HG02852 (cell line): ENCODE data around the gene HOXA7.

Experiments used
- ATAC-seq: cut with Tn5 transposase; IDR thresholded peaks from one replicate; pipeline ENCODE4 v1.9.1; 2021; ENCODE audit warnings: mild to moderate bottlenecking, moderate library complexity; ENCODE audit not compliant: unreplicated experiment

Gene HOXA7

DNA sequence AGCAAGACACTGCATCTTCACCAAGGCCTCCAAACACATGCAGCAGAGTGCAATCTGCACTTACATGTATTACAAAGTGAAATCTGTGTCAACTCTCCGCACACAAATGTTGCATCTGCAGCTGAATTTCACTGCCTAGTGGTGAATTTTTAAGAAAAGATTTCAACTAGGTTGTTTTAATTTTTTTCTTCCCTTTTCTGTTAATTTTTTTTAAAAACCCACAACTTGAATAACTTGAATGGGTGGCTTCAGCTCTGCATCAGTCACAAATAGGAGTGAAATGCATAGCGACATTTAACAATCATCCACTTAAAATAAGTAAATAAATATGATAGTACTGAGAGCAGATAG, 37.5 kb upstream of the HOXA7 start:
- no peak for ATAC-seq

GRCh38 chr7:27193335-27194001, 37.0 kb upstream of the HOXA7 start:
- no peak for ATAC-seq

DNA sequence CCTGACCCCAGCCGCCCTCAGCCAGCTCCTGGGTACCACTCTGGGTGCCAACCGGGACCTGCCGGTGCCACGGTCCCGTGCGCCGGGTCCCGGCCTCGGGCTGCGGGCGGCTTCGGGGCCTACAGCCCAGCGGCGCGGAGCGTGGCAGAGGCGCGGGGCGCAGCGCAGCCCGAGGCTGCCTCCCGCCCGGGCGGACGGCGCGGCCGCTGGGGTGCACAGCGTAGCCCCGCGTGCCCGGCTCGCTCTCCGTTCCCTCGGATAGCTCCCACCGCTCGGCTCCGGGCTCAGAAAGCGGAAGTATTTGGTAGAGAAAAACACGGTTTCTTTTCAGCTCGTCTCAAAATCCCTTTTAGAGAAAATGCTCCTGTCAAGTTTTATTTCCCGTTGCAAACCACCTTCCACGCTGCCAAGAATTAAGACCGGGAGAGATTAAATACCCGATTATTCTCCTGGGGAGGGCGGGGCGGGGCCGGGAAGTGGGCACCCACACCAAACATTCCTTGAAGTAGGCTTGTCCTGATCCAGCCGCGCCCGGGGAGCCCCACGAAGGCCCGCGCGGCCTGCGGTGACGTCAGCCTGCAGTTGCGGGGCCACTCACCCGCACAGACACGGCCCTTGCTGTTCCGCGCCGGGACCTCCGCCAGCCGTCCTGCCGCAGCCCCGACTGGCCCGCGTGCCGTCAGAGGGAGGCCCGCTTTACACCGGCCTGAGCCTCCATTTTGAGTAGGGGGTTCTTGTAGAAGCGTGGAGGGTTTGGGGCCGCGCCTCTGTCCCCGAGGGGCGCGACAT, 36.3 kb upstream of the HOXA7 start:
- no peak for ATAC-seq

DNA sequence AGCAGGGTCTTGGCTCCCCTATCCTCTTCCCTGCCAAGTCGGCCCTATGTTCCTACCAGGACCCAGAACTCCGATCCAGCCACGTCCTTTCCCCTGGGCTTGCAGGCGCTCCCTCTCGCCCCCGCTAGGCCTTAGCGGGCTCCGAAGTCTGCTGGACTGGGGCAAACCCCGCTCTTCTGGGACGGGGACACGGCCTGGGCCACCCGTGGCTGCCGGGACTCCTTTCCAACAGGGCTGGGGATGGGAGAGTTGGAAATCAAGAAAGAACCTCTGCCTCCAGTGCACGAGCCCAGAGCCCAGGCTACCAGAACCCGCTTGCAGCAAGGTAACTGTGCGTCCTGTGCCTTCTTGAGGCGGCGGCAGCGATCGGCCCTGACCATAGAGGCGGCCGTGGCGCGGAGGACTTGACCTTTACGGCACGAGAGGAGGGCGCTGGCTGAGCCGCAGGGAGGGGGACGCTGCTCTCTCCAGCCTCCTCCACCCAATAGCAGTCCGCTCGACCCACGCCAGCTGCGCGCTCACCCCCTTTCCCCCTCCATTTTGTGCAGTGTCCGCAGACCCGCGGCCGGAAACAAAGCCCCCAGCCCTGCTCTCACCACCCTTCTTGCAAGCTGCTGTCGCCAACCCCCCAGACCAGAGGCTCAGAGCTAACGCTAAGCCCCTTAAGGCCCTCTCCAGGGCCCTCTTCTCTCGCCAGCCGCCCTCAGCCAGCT, 35.5 kb upstream of the HOXA7 start:
- ATAC-seq: no peak

DNA sequence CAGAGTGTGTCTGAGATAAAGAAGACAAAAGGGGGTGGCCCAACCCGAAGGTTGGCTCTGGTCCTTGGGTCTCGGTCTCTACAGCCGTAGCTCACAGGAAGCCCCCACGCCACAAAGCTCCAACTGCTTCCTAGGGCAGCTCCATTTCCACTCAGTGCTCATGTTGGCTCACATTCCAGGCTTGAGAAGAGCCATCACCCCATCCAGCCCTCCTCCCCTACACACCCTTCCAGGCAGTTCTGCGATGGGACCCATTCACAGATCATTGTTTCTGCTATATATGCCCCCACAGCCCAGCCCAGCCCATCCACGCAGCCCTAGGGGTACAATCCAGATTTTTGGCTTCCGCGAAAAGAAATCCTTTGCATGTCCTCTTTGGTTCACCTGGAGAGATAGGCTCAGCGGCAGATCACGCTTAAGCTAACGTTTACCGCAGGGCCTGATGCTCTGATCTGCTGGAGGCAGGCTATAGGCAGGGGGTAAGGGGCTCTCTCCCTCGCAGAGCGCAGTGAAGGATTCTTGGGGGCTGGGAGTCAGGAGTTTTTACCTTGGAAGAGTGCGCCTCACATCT, 34.8 kb upstream of the HOXA7 start:
- ATAC-seq: no peak

DNA sequence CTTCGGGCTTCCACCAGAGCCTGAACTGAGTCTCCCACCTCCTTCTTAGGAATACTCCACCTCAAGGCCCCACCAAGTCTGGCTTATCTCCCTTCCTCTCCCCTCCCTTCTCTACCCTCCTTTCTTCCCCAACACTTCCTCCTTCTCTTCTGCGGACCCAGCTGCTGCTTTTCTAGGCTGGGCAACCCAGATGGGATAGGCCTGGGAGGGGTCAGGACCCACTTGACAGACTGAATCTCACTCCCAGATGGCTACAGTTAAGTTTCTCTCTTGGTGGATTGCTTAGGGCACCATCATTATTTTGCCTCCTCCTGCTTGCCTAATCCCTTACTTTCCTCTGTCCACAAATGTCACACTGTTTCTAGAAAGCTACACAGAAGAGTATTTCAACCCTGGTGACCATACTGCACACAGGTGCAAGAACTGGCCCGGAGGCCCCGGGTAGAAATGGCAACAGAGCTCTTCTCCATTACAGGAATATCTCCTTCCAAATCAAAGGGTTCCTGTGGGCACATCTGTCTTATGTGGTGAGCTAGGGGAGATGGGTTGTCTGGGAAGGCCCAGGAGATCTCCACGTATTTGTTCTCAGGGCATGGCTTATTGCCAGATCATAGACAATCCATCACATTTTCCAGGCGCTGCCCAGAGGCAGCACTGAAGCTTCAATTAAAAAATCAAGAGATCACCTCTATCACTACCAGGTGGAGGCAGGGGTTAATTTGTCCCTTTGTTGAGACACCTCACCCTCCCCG, 33.7 kb upstream of the HOXA7 start:
- ATAC-seq: no peak

GRCh38 chr7:27189295-27189996, 33.0 kb upstream of the HOXA7 start:
- ATAC-seq: no peak

DNA sequence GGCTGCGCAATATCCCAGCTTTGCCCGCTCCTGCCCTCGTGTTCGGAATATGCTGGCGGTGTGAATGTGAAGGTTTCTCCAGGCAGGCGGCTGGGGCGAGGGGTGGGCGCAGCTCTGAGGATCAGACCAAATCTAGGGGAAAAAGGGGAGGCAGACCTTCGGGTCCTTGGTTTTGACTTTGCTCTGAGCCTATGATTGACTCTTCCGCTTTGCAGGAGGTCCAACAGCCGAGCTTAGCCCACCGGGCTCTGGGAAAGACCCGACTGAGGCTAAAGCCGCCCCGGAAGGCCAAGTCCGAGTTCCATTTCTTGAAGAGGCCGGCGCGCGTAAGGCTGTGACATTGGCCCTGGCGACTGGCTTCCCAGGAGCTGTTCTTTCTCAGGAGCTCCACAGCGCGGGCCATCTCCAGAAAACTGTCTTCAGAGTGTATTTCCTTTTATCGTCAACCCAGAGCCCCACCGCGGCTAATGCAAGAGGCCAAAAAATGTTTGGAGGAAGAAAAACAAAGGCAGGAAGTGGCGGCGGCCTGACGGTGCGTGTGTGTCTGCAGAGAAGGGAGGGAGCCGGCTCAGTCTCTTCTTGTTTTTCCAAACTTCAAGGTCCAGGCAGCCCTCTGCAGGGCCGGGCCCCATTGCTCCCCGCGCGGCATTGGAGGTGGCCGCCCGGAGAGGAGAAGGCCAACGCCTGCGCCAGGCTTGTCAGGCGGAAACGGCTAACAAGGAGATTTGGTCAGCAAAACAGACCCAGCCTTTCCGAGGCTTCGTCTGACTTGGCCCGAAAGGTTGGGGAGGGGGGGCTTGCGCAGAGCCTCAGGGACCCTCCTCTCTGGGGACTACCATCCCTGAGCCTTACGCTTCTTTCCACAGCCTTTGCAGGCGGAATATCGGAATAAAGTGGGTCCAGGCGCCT, 32.2 kb upstream of the HOXA7 start:
- ATAC-seq: no peak

DNA sequence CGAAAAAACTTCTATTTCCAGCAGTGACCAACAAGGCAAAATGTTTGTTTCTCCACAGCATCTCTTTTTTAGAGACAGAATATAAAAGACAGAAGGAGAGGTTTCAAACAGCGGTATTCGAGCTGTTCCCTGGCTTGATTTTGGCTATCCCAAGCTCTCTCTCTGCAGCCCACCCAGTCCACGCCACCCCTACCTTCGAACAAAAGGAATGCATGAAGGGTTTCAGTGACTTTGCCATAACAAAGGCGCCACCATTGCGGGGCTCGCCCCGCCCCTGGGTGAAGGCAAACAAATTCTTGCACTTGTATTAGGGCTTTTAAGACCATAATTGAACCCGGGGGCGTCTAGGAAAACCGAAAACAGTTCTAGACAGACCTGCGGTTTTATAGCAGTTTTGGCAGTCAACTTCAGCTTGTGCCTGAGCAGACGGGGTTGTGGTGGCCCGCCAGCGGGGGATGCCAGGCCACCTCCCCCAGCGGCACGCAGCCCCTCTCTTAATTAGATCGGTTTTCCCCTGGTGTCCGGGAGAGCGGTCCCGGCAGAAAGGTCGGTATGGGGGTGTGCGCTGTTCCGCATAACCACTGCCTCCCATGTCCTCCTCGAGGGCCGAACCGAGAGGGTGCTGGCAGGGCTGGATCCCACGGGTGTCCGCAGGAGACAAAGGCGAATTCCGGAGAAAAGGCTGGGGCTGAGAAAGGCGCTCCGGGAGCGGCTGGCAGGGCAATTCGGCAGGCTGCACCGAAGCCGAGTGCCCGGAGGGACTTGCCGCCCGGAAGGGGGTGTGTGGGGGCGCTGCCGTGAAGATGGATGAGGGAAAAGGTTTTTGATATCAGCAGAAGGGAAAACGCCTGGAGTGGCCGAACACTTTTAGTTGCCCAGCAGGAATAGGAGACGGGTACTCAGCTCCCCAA, 31.3 kb upstream of the HOXA7 start:
- ATAC-seq: no peak

- no peak for ATAC-seq
These were observed 30.4 kb upstream of the HOXA7 start for GRCh38 chr7:27186668-27187474.

DNA sequence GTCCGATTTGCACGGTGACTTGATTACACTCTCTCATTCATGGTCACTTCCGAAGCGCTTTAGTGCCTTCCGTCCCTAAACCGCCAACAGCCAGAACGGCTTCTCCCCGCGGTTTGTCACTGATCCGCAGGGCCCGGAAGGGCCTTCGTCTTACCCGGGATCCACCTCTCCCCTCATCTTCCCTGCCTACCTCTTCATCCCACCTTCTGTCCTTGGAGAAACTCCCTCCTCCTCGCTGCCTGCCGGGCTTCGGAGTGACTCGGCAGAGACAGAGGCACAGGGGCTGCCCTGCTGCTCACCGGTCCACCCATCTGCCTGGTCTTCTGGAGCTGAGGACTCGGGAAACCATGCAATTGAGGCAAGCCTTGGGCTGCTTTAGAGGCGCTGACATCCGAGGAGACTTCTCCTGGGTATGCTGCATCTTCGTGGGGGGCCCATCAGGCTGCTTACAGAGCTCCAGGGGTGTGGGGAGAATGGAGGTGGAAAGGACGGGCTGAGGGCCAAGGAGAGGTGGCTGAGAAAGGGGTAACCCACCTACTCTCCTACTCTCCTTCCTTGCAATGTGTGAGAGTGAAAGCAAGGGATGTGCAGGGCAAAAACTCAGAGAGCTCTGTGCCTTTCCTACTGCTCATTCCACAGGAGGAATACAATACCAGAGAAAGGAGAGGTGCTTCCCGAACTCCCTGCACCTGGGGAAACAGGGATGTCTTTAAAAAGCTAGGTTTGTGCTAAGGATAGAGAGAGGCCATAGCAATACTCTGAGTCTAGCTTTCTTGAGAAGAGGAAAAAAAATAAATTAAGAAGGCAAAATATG, 29.6 kb upstream of the HOXA7 start:
- ATAC-seq: no peak

- no peak for ATAC-seq
These were observed 28.8 kb upstream of the HOXA7 start, which contains the start of gene HOXA11 for GRCh38 chr7:27185013-27185853. Gene HOXA11 (minus strand): TSS chr7:27185232. CDS start chr7:27185144, 88 bp downstream.

- no peak for ATAC-seq
These were observed 28.0 kb upstream of the HOXA7 start for GRCh38 chr7:27184337-27185012.

DNA sequence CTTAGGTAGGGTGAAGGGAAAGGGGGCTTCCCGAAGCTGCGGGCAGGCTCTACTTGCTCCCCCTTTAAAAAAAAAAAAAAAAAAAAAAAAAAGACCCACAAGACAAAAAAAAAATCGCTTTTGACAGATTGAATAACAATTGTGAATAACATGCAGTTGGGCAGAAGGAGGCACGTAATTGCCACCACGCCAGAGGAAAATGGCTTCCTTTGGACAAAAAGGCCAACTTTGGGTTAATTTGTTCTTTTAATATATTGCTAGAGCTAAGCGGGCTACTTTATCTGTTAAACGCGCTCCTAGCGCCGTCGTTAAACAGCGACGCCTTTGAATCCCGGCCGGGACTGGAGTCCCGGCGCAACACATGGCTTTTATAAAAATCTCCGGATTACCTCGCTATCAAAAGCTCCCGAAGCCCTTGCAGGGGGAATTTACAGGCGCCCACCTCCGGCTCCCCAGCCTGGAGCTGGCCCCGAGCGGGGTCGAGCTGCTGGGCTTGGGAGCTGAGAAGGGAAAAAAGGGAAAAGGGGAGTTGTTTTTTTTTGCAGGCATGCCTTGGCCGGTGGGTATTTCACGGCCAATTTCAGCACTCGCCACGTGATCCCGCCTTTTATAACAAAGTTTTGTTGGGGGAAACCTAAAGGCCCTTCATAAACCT, 27.3 kb upstream of the HOXA7 start:
- no peak for ATAC-seq
